GF-D8 (cell line): ENCODE results near the gene GRPEL2.

Experiments used
- DNase-seq: peaks from one replicate; lab custom pipeline; 2025; lab: John Stamatoyannopoulos, UW

GRPEL2 gene

GRCh38 chr5:149357370-149358293 lies 12.3 kb downstream of the GRPEL2 start, which contains the start of gene PCYOX1L:
TSS of gene PCYOX1L (plus strand) at chr5:149358046. CDS start at chr5:149358069, 23 bp downstream.
- peak; percentile 81 for DNase-seq

- peak; percentile 38 for DNase-seq
Observed at GRCh38 chr5:149358294-149358651, 13.0 kb downstream of the GRPEL2 start.

- no peak for DNase-seq
Observed at GRCh38 chr5:149358868-149359495, 13.7 kb downstream of the GRPEL2 start.

- peak; percentile 22 for DNase-seq
Observed at GRCh38 chr5:149360272-149360671, 15.0 kb downstream of the GRPEL2 start.

- DNase-seq, result no peak
Observed at GRCh38 chr5:149362541-149362940, 17.2 kb downstream of the GRPEL2 start.

GRCh38 chr5:149363358-149363757 lies 18.1 kb downstream of the GRPEL2 start:
- DNase-seq, result no peak

- DNase-seq, result no peak
Observed at GRCh38 chr5:149363936-149364335, 18.6 kb downstream of the GRPEL2 start.

GRCh38 chr5:149364719-149365118 lies 19.4 kb downstream of the GRPEL2 start:
- no peak for DNase-seq

GRCh38 chr5:149365418-149365817 lies 20.1 kb downstream of the GRPEL2 start:
- DNase-seq, result no peak

- DNase-seq, result no peak
Observed at GRCh38 chr5:149366169-149366729, 20.9 kb downstream of the GRPEL2 start.

GRCh38 chr5:149367249-149367971 lies 22.1 kb downstream of the GRPEL2 start:
- no peak for DNase-seq

GRCh38 chr5:149367972-149368645 lies 22.8 kb downstream of the GRPEL2 start:
- no peak for DNase-seq

GRCh38 chr5:149370878-149371277 lies 25.6 kb downstream of the GRPEL2 start:
- no peak for DNase-seq

- DNase-seq, result no peak
Observed at GRCh38 chr5:149371296-149371962, 26.1 kb downstream of the GRPEL2 start.

GRCh38 chr5:149372076-149372795 lies 26.9 kb downstream of the GRPEL2 start:
- no peak for DNase-seq

GRCh38 chr5:149372932-149373331 lies 27.6 kb downstream of the GRPEL2 start:
- no peak for DNase-seq

GRCh38 chr5:149374303-149374702 lies 29.0 kb downstream of the GRPEL2 start:
- no peak for DNase-seq

- DNase-seq, result no peak
Observed at GRCh38 chr5:149374801-149375200, 29.5 kb downstream of the GRPEL2 start.

GRCh38 chr5:149375434-149375833 lies 30.1 kb downstream of the GRPEL2 start:
- DNase-seq, result no peak

GRCh38 chr5:149376104-149376503 lies 30.8 kb downstream of the GRPEL2 start:
- no peak for DNase-seq
